CD14-positive monocyte (primary cell): ENCODE results near the gene WBP11. TPM values are rescaled to one million over a fixed set of nuclear protein-coding genes. Genes with fewer than 3 reads are reported as not detected.

ENCODE experiments used
- DNase-seq, 3 donors: peaks; one replicate each; pipeline ENCODE4 v3.0.0-alpha.2; 2011 to 2022
- H2AFZ ChIP-seq: 2 replicates; pipeline ENCODE4 v1.6.0; 2012; ENCODE audit warnings: mild to moderate bottlenecking, low read depth, low read length, inconsistent platforms; ENCODE audit not compliant: insufficient read depth, poor library complexity, severe bottlenecking
- H3K27ac ChIP-seq, 2 donors: 1 replicate in 1 of 2; 2 replicates in 1 of 2; pipeline ENCODE4 v1.5.1; 2012 to 2013; ENCODE audit warnings: low read length in 2 of 2, control low read depth in 1 of 2, inconsistent platforms in 1 of 2, low read depth in 1 of 2, mild to moderate bottlenecking in 1 of 2
- H3K27me3 ChIP-seq, 2 donors: one replicate each; pipeline versions ENCODE4 v1.6.0 to v1.6.1; 2011 to 2013; ENCODE audit warnings: low read length in 2 of 2; ENCODE audit not compliant: control insufficient read depth in 2 of 2, insufficient read depth in 2 of 2
- H3K36me3 ChIP-seq, 2 donors: replicated peaks in 1 of 2; 1 replicate in 1 of 2; 2 replicates in 1 of 2; pipeline versions ENCODE4 v1.5.1 to v1.6.1; 2012 to 2013; ENCODE audit warnings: low read length in 2 of 2, control low read depth in 1 of 2, inconsistent platforms in 1 of 2, mild to moderate bottlenecking in 1 of 2; ENCODE audit not compliant: insufficient read depth in 2 of 2, control insufficient read depth in 1 of 2
- H3K4me1 ChIP-seq, 2 donors: 1 replicate in 1 of 2; 2 replicates in 1 of 2; pipeline versions ENCODE4 v1.5.1 to v1.6.1; 2012 to 2013; ENCODE audit warnings: low read length in 2 of 2, control low read depth in 1 of 2, inconsistent platforms in 1 of 2, mild to moderate bottlenecking in 1 of 2, moderate library complexity in 1 of 2; ENCODE audit not compliant: insufficient read depth in 2 of 2, control insufficient read depth in 1 of 2
- H3K4me2 ChIP-seq: replicated peaks from 2 replicates; pipeline ENCODE3; 2012; ENCODE audit warnings: low read length, moderate library complexity, mild to moderate bottlenecking; ENCODE audit not compliant: poor library complexity, severe bottlenecking; ENCODE audit errors: extremely low read depth
- H3K4me3 ChIP-seq, 3 experiments: fragments of 200-600 bp in 1 of 3; sonication (generic) in 1 of 3; replicated peaks in 1 of 3; 1 replicate in 2 of 3; 2 replicates in 1 of 3; pipeline ENCODE4 v1.5.1; 2011 to 2013; ENCODE audit warnings: low read length in 3 of 3, mild to moderate bottlenecking in 3 of 3, control low read depth in 2 of 3, low read depth in 2 of 3, inconsistent platforms in 1 of 3, moderate library complexity in 1 of 3
- H3K79me2 ChIP-seq: 2 replicates; pipeline ENCODE4 v1.6.0; 2012; ENCODE audit warnings: mild to moderate bottlenecking, control low read depth, inconsistent platforms, low read length, moderate library complexity; ENCODE audit not compliant: insufficient read depth
- H3K9ac ChIP-seq: 2 replicates; pipeline ENCODE4 v1.6.0; 2017; ENCODE audit warnings: low read length, mild to moderate bottlenecking; ENCODE audit not compliant: insufficient read depth, poor library complexity, severe bottlenecking
- H3K9me3 ChIP-seq, 2 donors: replicated peaks in 1 of 2; 1 replicate in 1 of 2; 2 replicates in 1 of 2; pipeline versions ENCODE4 v1.5.1 to v1.6.1; 2012 to 2013; ENCODE audit warnings: low read length in 2 of 2, control low read depth in 1 of 2; ENCODE audit not compliant: control insufficient read depth in 1 of 2, insufficient read depth in 1 of 2
- H4K20me1 ChIP-seq: 2 replicates; pipeline ENCODE4 v1.6.0; 2012; ENCODE audit warnings: mild to moderate bottlenecking, low read length, control low read depth, moderate library complexity; ENCODE audit not compliant: insufficient read depth
- H3K27ac Mint-ChIP-seq, 7 donors: one replicate each; pipeline ENCODE4 v1.8.0; 2020; ENCODE audit warnings: mild to moderate bottlenecking in 7 of 7, mixed read lengths in 7 of 7, moderate library complexity in 6 of 7, inconsistent platforms in 2 of 7
- H3K27me3 Mint-ChIP-seq, 3 donors: one replicate each; pipeline ENCODE4 v1.8.0; 2021 to 2022; ENCODE audit warnings: low read depth in 3 of 3, mild to moderate bottlenecking in 3 of 3, mixed read lengths in 3 of 3, moderate library complexity in 3 of 3, inconsistent platforms in 1 of 3
- H3K36me3 Mint-ChIP-seq, 2 donors: one replicate each; pipeline ENCODE4 v1.8.0; 2020; ENCODE audit warnings: mixed read lengths in 2 of 2, inconsistent platforms in 1 of 2, mild to moderate bottlenecking in 1 of 2
- H3K4me1 Mint-ChIP-seq: one replicate; pipeline ENCODE4 v1.8.0; 2020; ENCODE audit warnings: mild to moderate bottlenecking, mixed read lengths
- H3K4me3 Mint-ChIP-seq, 2 donors: one replicate each; pipeline ENCODE4 v1.8.0; 2020; ENCODE audit warnings: mild to moderate bottlenecking in 2 of 2, mixed read lengths in 2 of 2, moderate library complexity in 1 of 2
- H3K9me3 Mint-ChIP-seq, 7 donors: one replicate each; pipeline ENCODE4 v1.8.0; 2020 to 2022; ENCODE audit warnings: mixed read lengths in 7 of 7, mild to moderate bottlenecking in 6 of 7, moderate library complexity in 6 of 7, inconsistent platforms in 2 of 7
- WGBS: methylation state at CpG from one replicate; pipeline ENCODE4 v1.1.5; 2013; ENCODE audit warnings: missing lambda C conversion rate; ENCODE audit not compliant: insufficient coverage; 5-methylcytosine and 5-hydroxymethylcytosine counted together
- intact Hi-C, 2 donors: fragments of 100-400 bp; cut with micrococcal nuclease; formaldehyde crosslinking; loops; one replicate each; pipeline versions ENCODE4 v1.15.0 to v1.15.1; 2023
- polyA plus RNA-seq, 3 donors: library from polyadenylated mRNA; depleted of rRNA in 1 of 3; unstranded in 2 of 3; stranded (reverse) in 1 of 3; fragments of 300-500 nt in 2 of 3; fragments of >200 nt in 1 of 3; fragmentation: Illumina TruSeq in 2 of 3; gene quantifications; 1 replicate in 2 of 3; 2 replicates in 1 of 3; pipeline ENCODE4 v1.2.3, GENCODE V29; 2012 to 2021
- TF ChIP-seq, protein P1 (sequence below): fragments of 200-600 bp; IDR thresholded peaks from one replicate; pipeline ENCODE4 v1.8.0; 2022; ENCODE audit warnings: antibody characterized with exemption, mild to moderate bottlenecking

Gene WBP11
- polyA plus RNA-seq, 3 donors, result 20.5 to 46.2 (median 29.2) TPM

DNA sequence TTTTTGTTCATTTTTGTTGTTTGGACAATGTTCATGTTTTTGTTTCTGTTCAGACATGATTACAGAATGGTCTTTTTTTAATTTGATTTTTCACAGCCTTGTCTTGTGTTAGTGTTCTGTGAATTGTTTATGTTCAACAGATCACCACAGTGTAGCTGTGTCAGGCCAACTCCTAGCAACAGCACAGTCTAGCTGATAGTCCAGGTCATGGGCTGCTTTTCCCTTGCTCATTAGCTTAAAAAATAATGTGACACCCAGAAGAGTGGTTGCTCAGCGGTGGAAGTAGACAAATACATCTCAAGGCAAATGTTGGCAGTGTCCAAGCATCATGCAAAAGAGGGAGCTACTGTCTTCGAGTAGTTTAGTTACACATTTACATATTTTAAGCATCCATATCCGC, 22.4 kb downstream of the WBP11 start:
- intact Hi-C loops, result no loop called here
- no peak for DNase-seq
- H3K9ac ChIP-seq, result no peak overlapping the region
- peaks cover 16 to 24% of the 10 kb centered on the region in 2 donors for H3K4me1 ChIP-seq
- H3K27ac ChIP-seq, result no peak overlapping the region
- H3K27ac Mint-ChIP-seq, result no peak overlapping the region
- no peaks in the 10 kb centered on the region for H4K20me1 ChIP-seq
- peaks cover 5 to 15% of the 10 kb centered on the region in 2 donors for H3K36me3 Mint-ChIP-seq
- H3K4me1 Mint-ChIP-seq, result peaks cover 30% of the 10 kb centered on the region
- H3K9me3 ChIP-seq, result no peaks in the 10 kb centered on the region
- no peaks in the 10 kb centered on the region for H3K27me3 Mint-ChIP-seq
- peak overlapping the region; percentile 63 for H2AFZ ChIP-seq
- H3K4me3 Mint-ChIP-seq, result no peak overlapping the region
- no peak overlapping the region for H3K4me2 ChIP-seq
- H3K27me3 ChIP-seq, result no peaks in the 10 kb centered on the region
- peaks cover 0 to 10% of the 10 kb centered on the region in 2 donors for H3K36me3 ChIP-seq
- TF ChIP-seq, protein P1, sequence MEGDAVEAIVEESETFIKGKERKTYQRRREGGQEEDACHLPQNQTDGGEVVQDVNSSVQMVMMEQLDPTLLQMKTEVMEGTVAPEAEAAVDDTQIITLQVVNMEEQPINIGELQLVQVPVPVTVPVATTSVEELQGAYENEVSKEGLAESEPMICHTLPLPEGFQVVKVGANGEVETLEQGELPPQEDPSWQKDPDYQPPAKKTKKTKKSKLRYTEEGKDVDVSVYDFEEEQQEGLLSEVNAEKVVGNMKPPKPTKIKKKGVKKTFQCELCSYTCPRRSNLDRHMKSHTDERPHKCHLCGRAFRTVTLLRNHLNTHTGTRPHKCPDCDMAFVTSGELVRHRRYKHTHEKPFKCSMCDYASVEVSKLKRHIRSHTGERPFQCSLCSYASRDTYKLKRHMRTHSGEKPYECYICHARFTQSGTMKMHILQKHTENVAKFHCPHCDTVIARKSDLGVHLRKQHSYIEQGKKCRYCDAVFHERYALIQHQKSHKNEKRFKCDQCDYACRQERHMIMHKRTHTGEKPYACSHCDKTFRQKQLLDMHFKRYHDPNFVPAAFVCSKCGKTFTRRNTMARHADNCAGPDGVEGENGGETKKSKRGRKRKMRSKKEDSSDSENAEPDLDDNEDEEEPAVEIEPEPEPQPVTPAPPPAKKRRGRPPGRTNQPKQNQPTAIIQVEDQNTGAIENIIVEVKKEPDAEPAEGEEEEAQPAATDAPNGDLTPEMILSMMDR, result no peak
- H3K79me2 ChIP-seq, result peaks cover 12% of the 10 kb centered on the region
- H3K9me3 Mint-ChIP-seq, result peaks cover 0 to 2% (median 0%) of the 10 kb centered on the region in 7 donors
- WGBS, result 100% methylated on average over 1 of the region's 3 CpGs
- peak overlapping the region in 1 of 3 experiments; percentile 26 for H3K4me3 ChIP-seq

DNA sequence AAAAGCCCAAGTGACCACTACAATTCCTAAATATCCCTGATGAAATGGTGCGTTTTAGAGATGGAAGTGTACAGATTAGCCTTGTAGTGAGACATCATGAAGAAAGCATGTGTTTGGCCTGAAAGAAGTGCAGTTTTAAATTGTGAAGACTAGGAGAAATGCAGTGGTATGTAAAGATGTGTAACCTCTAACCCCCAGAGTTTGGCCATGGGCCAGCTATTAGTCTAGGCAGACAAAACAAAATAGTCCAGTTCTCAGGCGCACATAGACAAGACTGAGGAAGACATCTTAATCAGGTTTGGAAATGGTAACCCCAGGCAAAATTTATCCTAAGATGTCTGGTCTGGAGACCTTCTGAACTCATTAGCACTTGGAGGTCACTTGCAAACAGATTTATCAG, 23.4 kb downstream of the WBP11 start:
- Histone ChIP-seq H3K4me1 (peaks cover 21 to 34% of the 10 kb centered on the region in 2 donors), H3K4me2 (no peak overlapping the region), H4K20me1 (no peaks in the 10 kb centered on the region), H3K27me3 (no peaks in the 10 kb centered on the region), H3K27ac (no peak overlapping the region), H3K4me3 (no peak overlapping the region), H3K9ac (no peak overlapping the region), H3K36me3 (no peaks in the 10 kb centered on the region), H3K79me2 (peaks cover 22% of the 10 kb centered on the region), H3K9me3 (no peaks in the 10 kb centered on the region), H2AFZ (peak overlapping the region; percentile 63)
- peaks cover 35% of the 10 kb centered on the region for H3K4me1 Mint-ChIP-seq
- intact Hi-C loops, result no loop called here
- peaks cover 5 to 6% of the 10 kb centered on the region in 2 donors for H3K36me3 Mint-ChIP-seq
- TF ChIP-seq, protein P1, result no peak
- 92% methylated on average over 2 of the region's 2 CpGs for WGBS
- no peak overlapping the region for H3K4me3 Mint-ChIP-seq
- H3K27me3 Mint-ChIP-seq, result no peaks in the 10 kb centered on the region
- H3K27ac Mint-ChIP-seq, result no peak overlapping the region
- DNase-seq, result no peak
- H3K9me3 Mint-ChIP-seq, result peaks cover 0 to 2% (median 0%) of the 10 kb centered on the region in 7 donors
